Measurements from ENCODE around the gene ZBP1. TPM values are rescaled to one million over a fixed set of nuclear protein-coding genes. Genes with fewer than 3 reads are reported as not detected.

The ZBP1 gene
- not detected in 2 replicates for total RNA-seq

DNA sequence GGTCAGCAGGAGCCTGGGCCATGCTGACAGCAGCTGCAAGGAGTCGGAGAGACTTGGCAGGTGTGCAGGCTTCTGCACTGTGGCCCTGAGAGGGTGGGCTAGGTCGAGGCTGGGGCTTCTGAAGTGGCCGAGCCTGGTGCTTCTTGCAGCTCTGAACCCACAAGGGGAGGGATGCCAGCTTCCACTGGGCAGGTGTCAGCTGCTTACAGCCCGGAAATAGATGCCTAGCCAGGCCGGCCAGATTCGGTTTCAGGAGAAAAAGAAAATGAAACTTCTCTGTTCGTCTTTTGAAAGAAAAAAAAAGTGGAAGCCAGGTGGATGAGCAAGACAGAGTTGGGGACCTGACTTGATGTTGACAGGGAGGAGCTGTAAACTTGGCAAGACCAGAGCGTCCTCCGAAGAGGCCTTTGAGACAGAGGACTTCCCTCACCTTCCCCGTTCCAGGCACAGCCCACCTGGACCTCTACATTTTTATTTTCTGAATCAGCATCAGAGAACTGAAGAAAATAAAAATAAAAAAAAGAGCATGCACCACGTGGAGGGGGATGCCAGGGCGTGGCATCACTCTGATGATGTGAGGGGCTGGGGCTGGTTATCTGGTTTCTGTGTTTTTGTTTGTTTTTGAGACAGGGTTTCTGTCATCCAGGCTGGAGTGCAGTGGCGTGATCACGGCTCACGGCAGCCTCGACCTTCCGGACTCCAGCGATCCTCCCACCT, at the start of gene ZBP1:
Gene ZBP1, minus strand, starts transcription at position 153 of the 717 bp plus-strand sequence. Its CDS starts 131 bp downstream, at position 22.

GRCh38 chr20:57560554-57561355, 59.5 kb downstream of the ZBP1 start, which contains the start of gene PCK1:
Gene PCK1, plus strand, starts transcription at chr20:57561110. Its CDS starts 302 bp downstream, at chr20:57561412.

Other genes starting within 250 kb of the ZBP1 start
- gene RBM38, start 229.0 kb downstream of the ZBP1 start, total RNA-seq = 7.2 and 7.3 TPM in 2 replicates
- not detected in 2 replicates for gene CTCFL, start 95.3 kb downstream of the ZBP1 start, total RNA-seq
- not detected in 2 replicates for gene PCK1, start 59.3 kb downstream of the ZBP1 start, total RNA-seq
- 13.8 and 16.8 TPM in 2 replicates for gene PMEPA1, start 89.6 kb upstream of the ZBP1 start, total RNA-seq